Panc1 (cell line): ENCODE data around the gene RYR3. TPM values are rescaled to one million over a fixed set of nuclear protein-coding genes. Genes with fewer than 3 reads are reported as not detected.

Experiments
- ATAC-seq: fragments of 200-7000 bp; cut with Tn5 transposase; 2 replicates; pipeline ENCODE4 v1.9.1; 2020; ENCODE audit warnings: mild to moderate bottlenecking, moderate library complexity
- BruUV-seq: library from RNA; stranded (reverse); fragments of 400-500 nt; replicated peaks from 2 replicates; lab custom pipeline; 2021; lab: Mats Ljungman, UMichigan
- CTCF ChIA-PET: fragments of 300-600 bp; sonication (Branson Sonifier 250); formaldehyde crosslinking; loops from one replicate; lab custom pipeline; 2022; ENCODE audit warnings: antibody characterized with exemption; lab: Charles Lee
- POLR2A ChIA-PET: fragments of 300-600 bp; sonication (Branson Sonifier 250); formaldehyde crosslinking; loops from one replicate; lab custom pipeline; 2022; ENCODE audit warnings: antibody characterized with exemption; lab: Charles Lee
- DNase-seq: peaks from one replicate; pipeline ENCODE4 v3.0.0-alpha.2; 2010; ENCODE audit warnings: low read depth, low spot score
- H3K27ac ChIP-seq: 2 replicates; pipeline ENCODE4 v1.5.1; 2011; ENCODE audit warnings: mild to moderate bottlenecking, low read length, inconsistent platforms
- H3K27me3 ChIP-seq: fragments of 200-500 bp; sonication (Bioruptor generic); 2 replicates; pipeline ENCODE4 v1.6.0; 2014; ENCODE audit warnings: low read length, inconsistent platforms; ENCODE audit not compliant: control insufficient read depth, insufficient read depth
- H3K36me3 ChIP-seq: fragments of 200-500 bp; sonication (Bioruptor generic); 2 replicates; pipeline ENCODE4 v1.5.1; 2014; ENCODE audit warnings: inconsistent platforms, mild to moderate bottlenecking, low read length, moderate library complexity; ENCODE audit not compliant: control insufficient read depth, insufficient read depth
- H3K4me1 ChIP-seq: 2 replicates; pipeline ENCODE4 v1.5.1; 2011; ENCODE audit warnings: inconsistent platforms, mild to moderate bottlenecking, low read length, moderate library complexity; ENCODE audit not compliant: control insufficient read depth, insufficient read depth
- H3K4me3 ChIP-seq, 2 experiments: 2 replicates each; pipeline ENCODE4 v1.5.1; 2011 to 2012; ENCODE audit warnings: low read depth in 2 of 2, low read length in 2 of 2, mild to moderate bottlenecking in 2 of 2, inconsistent platforms in 1 of 2, moderate library complexity in 1 of 2
- H3K9me3 ChIP-seq: fragments of 200-500 bp; sonication (Bioruptor generic); 2 replicates; pipeline ENCODE4 v1.5.1; 2014; ENCODE audit warnings: low read depth, mild to moderate bottlenecking, inconsistent platforms, low read length, moderate library complexity; ENCODE audit not compliant: control insufficient read depth, insufficient read depth
- POLR2AphosphoS5 ChIP-seq: IDR thresholded peaks from 2 replicates; pipeline ENCODE4 v1.6.1; 2012; ENCODE audit warnings: mild to moderate bottlenecking, low read depth, low read length, moderate library complexity
- SIN3A ChIP-seq: IDR thresholded peaks from 2 replicates; pipeline ENCODE4 v1.6.1; 2012; ENCODE audit warnings: low read depth, mild to moderate bottlenecking, low read length, moderate library complexity, borderline replicate concordance; ENCODE audit not compliant: insufficient read depth
- TCF7L2 ChIP-seq: IDR thresholded peaks from 2 replicates; pipeline ENCODE4 v1.6.1; 2011; ENCODE audit warnings: mild to moderate bottlenecking, low read depth, low read length, inconsistent platforms
- in situ Hi-C: cut with HindIII; loops from 2 replicates; pipeline ENCODE4 v1.10.0; 2016; ENCODE audit warnings: low sequenced_read_pairs, low pct_unique_long_range_greater_than_20kb
- intact Hi-C: fragments of 100-400 bp; cut with micrococcal nuclease; formaldehyde crosslinking; loops from one replicate; pipeline ENCODE4 v1.10.0; 2022; ENCODE audit not compliant: unreplicated experiment
- total RNA-seq: library from RNA; stranded (reverse); gene quantifications from one replicate; pipeline ENCODE4 v1.2.1, GENCODE V29; 2021; ENCODE audit not compliant: unreplicated experiment
- TF ChIP-seq, protein P1 (sequence below): fragments of 450-650 bp; IDR thresholded peaks from 2 replicates; pipeline ENCODE4 v1.5.1; 2017; ENCODE audit warnings: mild to moderate bottlenecking
- TF ChIP-seq, protein P2 (sequence below), 2 experiments: IDR thresholded peaks; 2 replicates each; pipeline ENCODE4 v1.6.1; 2011 to 2012; ENCODE audit warnings: low read depth in 2 of 2, control low read depth in 1 of 2, low read length in 1 of 2, mild to moderate bottlenecking in 1 of 2, moderate library complexity in 1 of 2; ENCODE audit not compliant: insufficient read depth in 1 of 2

RYR3 gene
- total RNA-seq, 1 experiment from 2014 or later, result not detected

DNA sequence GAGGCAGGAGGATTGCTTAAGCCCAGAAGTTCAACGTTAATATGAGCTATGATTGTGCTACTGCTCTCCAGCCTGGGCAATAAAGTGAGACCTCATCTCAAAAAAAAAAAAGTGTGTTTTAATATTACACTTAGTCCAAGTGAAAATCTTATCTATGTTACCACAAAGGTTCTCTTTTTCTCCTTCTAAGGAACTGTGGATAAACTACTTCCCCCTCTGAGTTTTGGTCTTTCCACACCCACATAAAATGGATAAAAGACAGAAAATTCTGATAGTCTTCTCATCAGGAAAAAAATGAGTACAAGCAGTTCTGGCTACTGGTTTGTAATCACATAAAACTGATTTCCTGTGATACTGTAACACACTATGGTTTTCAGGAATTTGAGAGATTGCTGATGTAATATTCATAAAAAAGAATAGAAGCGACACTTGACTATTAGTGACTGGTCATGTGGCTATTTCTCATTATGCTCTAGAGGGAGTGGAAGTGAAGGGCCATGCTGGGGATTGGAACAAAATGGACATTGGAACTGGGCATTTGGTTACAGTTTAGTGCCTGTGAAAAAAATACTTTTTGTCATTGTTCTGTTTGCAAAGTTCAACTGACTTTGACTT is 68.2 kb downstream of the RYR3 start:
- H3K27me3 ChIP-seq, result no peaks in the 10 kb centered on the region
- H3K4me1 ChIP-seq, result no peaks in the 10 kb centered on the region
- intact Hi-C loops, result no loop called here
- no peak overlapping the region for H3K4me3 ChIP-seq
- DNase-seq, result no peak
- no peak for ATAC-seq
- no peak for TF ChIP-seq SIN3A
- TF ChIP-seq POLR2AphosphoS5, result no peak
- TF ChIP-seq, protein P1, sequence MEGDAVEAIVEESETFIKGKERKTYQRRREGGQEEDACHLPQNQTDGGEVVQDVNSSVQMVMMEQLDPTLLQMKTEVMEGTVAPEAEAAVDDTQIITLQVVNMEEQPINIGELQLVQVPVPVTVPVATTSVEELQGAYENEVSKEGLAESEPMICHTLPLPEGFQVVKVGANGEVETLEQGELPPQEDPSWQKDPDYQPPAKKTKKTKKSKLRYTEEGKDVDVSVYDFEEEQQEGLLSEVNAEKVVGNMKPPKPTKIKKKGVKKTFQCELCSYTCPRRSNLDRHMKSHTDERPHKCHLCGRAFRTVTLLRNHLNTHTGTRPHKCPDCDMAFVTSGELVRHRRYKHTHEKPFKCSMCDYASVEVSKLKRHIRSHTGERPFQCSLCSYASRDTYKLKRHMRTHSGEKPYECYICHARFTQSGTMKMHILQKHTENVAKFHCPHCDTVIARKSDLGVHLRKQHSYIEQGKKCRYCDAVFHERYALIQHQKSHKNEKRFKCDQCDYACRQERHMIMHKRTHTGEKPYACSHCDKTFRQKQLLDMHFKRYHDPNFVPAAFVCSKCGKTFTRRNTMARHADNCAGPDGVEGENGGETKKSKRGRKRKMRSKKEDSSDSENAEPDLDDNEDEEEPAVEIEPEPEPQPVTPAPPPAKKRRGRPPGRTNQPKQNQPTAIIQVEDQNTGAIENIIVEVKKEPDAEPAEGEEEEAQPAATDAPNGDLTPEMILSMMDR, result no peak
- TF ChIP-seq, protein P2, sequence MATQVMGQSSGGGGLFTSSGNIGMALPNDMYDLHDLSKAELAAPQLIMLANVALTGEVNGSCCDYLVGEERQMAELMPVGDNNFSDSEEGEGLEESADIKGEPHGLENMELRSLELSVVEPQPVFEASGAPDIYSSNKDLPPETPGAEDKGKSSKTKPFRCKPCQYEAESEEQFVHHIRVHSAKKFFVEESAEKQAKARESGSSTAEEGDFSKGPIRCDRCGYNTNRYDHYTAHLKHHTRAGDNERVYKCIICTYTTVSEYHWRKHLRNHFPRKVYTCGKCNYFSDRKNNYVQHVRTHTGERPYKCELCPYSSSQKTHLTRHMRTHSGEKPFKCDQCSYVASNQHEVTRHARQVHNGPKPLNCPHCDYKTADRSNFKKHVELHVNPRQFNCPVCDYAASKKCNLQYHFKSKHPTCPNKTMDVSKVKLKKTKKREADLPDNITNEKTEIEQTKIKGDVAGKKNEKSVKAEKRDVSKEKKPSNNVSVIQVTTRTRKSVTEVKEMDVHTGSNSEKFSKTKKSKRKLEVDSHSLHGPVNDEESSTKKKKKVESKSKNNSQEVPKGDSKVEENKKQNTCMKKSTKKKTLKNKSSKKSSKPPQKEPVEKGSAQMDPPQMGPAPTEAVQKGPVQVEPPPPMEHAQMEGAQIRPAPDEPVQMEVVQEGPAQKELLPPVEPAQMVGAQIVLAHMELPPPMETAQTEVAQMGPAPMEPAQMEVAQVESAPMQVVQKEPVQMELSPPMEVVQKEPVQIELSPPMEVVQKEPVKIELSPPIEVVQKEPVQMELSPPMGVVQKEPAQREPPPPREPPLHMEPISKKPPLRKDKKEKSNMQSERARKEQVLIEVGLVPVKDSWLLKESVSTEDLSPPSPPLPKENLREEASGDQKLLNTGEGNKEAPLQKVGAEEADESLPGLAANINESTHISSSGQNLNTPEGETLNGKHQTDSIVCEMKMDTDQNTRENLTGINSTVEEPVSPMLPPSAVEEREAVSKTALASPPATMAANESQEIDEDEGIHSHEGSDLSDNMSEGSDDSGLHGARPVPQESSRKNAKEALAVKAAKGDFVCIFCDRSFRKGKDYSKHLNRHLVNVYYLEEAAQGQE (IDR thresholded peaks at IDR 0.05; ENCODE audit: insufficient read depth in 1 of 2, low read depth in 2 of 2, low read length in 1 of 2), result no peak
- TF ChIP-seq TCF7L2, result no peak
- no TSS peak for BruUV-seq
- ChIA-PET CTCF (no interaction called here), POLR2A (no interaction called here)
- H3K9me3 ChIP-seq, result no peaks in the 10 kb centered on the region
- H3K36me3 ChIP-seq, result no peaks in the 10 kb centered on the region
- in situ Hi-C loops, result no loop called here
- H3K27ac ChIP-seq, result no peak overlapping the region

DNA sequence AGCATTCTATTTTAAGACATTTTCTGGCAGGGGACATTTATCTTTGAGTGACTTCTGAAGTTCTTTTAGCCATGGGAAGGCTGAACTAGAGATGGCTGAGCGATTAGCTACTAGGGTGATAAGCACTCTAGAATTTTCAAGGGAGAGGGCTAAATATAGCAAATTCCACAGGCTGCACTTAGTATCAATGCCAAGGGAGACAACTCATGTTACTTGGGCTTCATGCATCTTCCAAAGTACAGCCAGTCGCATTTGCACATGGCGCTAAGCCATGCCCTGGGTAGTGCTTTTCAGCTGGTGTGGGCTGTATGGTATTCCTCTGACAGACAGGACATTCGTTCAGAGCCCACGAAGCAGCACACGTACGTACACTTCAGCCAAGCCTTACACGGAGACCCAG is 69.6 kb downstream of the RYR3 start:
- no peak for ATAC-seq
- no peak overlapping the region for H3K27ac ChIP-seq
- no peaks in the 10 kb centered on the region for H3K27me3 ChIP-seq
- H3K9me3 ChIP-seq, result no peaks in the 10 kb centered on the region
- ChIA-PET CTCF (no interaction called here), POLR2A (no interaction called here)
- no peaks in the 10 kb centered on the region for H3K4me1 ChIP-seq
- no TSS peak for BruUV-seq
- no peak overlapping the region for H3K4me3 ChIP-seq
- DNase-seq, result no peak
- intact Hi-C loops, result no loop called here
- in situ Hi-C loops, result no loop called here
- TF ChIP-seq SIN3A (no peak), POLR2AphosphoS5 (no peak), TCF7L2 (no peak)
- TF ChIP-seq, protein P2 (IDR thresholded peaks at IDR 0.05; ENCODE audit: insufficient read depth in 1 of 2, low read depth in 2 of 2, low read length in 1 of 2), result no peak
- TF ChIP-seq, protein P1, result no peak
- H3K36me3 ChIP-seq, result no peaks in the 10 kb centered on the region
